Measurements from ENCODE around the gene STAT4.

Gene STAT4

DNA sequence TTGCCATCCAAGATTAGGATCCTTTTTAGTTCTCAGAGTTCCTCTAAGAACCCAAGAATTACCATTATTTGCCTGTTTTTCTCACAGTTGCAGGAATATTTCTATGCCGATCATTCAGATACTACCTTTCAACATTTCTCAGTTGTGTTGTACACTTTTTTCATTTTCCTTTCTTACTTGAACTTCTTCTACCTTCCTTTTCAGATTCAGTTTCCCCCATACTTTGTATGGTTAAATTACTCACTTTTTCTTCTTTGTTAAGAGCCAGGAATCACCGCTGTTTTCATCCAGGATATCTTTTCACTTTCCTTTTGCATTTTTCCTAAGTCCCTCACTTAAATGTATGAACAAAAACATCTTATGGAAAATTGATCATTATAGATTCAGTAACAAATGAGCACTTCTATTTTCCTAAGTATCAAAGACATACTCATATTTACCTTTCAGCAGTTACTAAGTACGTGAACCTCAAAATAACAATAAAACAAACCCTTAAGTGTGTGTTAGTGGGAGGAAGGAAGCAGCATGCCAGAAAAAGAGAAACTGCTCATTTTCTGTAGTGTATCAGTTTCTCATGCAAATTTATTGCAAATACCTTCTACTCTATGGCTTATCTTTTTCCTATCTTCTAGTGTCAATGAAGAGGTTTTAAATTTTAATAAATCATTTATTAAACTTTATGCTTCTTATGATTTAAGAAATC lies 72.5 kb downstream of the STAT4 start:
- no peak for DNase-seq

DNA sequence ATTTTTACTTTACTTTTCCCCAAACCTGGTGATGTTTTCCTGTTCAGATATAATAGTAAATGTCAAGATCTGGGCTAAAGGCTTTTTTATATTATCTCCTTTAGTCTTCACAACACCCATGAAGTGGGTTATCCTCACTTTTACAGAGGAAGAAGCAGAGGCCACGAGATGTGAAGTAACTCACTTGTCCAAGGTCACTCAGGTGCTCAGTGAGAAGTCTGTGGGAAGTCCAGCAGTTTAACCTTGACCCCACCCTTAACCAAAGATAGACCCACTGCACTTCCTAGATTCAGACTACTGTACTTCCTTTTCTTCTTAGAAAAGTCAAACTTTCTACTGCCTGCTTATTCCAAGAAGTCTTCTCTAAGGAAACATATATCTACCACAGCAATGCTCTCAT lies 80.5 kb downstream of the STAT4 start:
- DNase-seq = no peak

- no peak for DNase-seq
These were observed 81.2 kb downstream of the STAT4 start for GRCh38 chr2:191069606-191070005.

DNA sequence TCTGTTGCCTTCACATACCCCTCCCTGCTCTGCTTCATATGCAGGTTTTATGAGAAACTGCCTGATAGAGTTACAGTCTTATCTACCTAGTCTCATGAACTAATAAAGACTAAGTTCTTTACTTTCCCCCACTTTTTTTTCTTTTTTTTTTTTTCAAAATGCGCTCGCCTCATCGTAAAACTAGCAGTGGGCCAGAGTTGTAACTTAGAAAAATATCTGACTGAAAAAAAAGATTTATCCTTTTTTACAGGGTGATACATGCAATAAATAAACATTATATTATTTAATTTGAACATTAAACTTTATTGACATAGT lies 83.9 kb downstream of the STAT4 start:
- DNase-seq = no peak

DNA sequence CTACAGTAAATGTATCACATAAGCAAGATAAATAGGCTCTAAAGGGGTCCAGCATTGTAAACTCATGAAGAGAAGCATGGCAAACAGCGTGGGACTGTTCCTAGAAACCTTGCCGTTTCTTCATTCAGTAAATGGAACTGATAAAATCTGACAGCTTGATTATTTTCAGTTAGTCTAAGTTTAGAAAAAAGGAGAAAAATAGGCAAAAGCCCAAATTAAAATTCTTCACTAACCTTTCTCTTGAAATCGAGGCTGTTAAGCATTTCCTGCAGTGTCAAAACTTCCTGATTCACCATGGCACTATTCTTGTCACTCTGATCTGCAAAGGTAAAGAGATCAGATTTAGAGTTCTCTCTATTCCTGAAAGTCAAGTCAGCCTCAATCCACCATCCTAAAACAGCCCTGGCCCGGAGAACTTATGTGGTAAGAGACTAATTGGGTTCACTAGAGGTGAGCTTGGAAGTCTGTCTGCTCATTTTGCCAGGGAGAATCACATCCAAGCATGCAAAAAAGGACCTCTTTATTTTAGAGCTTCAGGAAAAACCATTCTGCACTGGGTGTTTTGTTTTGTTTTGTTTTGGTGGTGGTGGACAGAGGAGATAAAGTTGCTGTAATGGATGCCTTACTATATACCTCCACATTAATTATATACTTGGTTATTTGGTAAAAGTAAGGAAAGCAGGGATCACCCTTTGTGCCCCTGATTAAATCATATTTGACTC lies 84.4 kb downstream of the STAT4 start:
- no peak for DNase-seq

DNA sequence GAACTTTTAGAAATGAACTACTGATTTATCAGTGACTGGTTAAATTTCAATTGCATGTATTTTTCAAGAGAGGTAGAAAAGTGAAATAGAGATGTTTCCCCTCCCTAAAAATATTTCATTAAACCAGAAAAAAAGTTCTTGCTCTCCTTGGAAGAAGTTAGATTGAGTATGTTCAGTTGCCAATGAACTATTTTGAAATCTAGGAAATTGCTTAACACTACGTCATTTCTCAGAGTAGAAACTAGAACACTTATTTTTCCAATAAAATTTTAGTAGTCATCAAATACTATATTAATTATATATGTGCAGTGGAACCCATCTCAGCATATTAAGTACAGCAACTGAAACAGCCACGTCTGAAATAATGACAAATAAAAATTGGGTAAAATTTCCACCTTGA lies 85.0 kb downstream of the STAT4 start:
- DNase-seq = no peak

DNA sequence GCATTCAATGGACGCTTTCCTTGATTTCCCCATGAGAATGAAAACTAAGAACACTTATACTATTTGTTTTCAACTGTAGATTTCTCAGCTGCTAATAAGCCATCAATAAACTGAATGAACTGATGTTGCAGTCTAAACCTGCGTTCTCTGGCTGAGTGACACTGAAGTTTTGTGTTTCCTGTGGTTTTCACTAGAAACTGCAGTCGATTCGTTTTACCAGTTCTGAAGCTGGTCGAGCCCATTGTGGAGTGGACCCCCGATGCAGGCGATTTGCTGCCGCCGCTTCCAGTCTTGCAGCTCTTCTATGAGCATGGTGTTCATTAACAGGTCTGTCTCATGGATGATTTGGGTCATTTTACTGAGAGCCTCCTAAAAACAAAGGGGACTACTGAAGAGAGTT lies 86.2 kb downstream of the STAT4 start:
- no peak for DNase-seq

DNA sequence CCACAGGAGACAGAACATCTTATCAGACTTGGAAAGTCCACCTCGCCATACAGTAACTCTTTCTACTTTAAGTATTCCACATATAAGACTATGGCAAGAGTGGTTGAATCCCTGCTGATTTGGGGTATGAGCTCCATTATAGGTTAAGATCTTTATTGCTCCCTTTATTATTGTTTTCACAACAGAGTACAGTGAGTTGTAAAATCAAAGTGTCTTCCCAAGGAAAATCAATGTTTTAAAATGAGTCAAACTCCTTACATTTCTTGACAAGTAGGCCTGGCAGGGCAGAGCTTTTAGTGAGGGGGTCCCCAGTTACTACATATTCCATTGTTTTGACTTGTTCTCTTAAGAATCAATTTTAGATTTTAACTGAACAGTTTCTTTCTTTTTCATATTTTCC lies 87.2 kb downstream of the STAT4 start:
- no peak for DNase-seq

- no peak for DNase-seq
These were observed 89.3 kb downstream of the STAT4 start for GRCh38 chr2:191061381-191061980.

GRCh38 chr2:191059308-191059707 lies 91.5 kb downstream of the STAT4 start:
- DNase-seq = no peak

GRCh38 chr2:191056228-191056627 lies 94.6 kb downstream of the STAT4 start:
- no peak for DNase-seq

GRCh38 chr2:191053256-191053655 lies 97.5 kb downstream of the STAT4 start:
- no peak for DNase-seq

DNA sequence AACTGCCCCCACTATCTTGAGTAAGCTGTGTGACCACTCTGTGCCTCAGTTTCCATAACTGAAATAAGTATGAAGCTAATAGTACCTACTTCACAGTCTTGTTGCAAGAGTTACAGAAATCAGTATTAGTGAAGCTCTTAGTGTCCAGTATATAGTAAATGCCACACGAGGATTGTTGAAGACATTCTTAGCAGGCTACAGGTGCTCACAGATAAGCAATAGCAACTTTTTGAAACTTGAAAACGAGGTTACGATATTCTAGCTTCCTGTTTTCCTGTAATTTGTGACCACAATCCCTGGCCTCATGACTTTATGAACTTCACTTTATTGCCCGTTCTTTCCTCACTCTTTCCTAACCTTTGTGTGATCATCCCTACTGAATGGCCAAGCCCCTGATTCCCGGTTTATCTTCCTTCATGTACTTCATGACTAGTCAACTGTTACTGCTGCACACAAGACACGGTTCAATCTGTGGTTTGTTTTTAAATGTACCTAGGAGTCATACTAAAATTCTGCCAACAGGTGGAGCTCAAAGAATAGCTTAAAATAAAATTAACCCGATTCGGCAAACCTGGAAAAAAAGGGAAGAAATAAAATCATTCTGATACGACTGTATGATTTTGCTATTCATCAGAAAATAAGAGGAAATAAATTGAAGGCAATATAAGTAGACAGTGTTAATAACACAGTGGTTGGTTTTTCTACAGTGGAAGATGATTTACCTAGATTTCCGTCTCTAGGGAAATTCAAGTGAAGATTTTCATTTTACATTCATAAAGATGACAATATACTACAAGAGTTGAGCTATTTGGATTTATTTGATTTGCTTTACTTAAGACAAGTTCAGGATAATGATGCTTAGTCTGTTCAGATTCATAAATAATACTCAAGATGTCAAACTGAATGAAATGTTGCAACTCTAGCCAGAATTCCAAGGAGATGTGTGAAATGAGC lies 98.7 kb downstream of the STAT4 start:
- DNase-seq = peak in 1 of 14 donors; percentile 1

- DNase-seq = no peak
These were observed 99.6 kb downstream of the STAT4 start for GRCh38 chr2:191051177-191051576.

- DNase-seq = no peak
These were observed 100.2 kb downstream of the STAT4 start for GRCh38 chr2:191050640-191050987.

DNA sequence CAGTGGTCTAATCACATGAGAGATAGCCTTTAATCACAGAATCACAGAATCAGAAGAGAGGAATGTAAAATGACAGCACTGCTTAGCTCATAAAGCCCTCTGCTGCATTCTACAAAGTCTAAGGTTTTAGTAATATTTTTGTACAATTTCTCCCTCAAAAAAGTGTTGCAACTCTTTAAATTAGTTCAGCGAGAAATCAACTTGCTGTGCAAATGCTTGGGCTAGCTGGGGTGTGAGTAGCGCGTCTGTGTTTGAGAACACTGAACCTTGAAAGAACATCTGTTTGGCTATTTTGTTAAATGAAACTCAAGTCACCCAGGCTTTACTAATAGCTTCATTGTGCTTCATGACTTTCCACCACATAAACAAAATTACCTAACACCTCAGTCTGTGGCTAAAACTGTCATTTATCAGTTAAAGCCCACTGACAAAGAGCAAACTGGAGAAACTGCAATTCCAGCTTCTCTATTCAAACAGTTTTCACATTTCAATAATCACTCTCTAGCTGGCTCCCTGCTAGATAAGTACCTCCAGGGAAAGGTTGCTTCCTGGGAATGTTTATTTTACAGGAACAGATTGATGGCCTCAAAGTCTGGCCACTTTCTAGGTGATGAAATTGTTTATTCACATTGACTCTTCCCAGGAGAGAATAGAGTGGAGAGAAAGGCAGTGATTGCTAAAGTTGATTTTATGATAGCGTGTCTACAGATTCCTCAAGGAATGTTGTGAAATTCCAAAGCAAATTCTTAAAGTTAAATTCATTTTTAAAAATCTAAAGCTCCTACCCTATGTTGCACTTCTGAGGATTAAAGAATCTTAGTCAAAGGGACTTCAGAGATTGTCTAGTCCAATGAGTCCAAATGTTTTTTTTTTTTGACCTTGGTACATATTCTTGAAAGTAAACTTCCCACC lies 100.8 kb downstream of the STAT4 start:
- no peak for DNase-seq

DNA sequence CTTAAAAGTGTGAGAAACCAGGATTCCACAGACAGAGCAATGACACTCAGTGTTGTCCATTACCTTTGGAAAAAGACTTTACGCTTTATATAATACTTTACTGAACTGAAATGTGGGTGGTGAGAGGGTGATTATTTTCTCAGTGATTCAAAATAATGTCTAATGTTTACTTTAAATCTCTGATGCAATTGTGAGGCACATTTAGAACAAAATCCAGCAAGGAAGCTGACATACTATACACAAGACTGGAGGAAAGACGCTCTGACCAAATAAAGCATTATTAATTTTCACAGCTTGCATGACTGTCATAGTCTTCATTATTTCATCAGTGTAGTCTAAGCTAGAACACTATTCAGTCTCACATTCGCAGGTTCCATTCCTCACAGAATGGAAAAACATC lies 102.7 kb downstream of the STAT4 start:
- no peak for DNase-seq

- DNase-seq = no peak
These were observed 105.7 kb downstream of the STAT4 start for GRCh38 chr2:191045141-191045540.

- DNase-seq = no peak
These were observed 107.4 kb downstream of the STAT4 start for GRCh38 chr2:191043438-191043837.

DNA sequence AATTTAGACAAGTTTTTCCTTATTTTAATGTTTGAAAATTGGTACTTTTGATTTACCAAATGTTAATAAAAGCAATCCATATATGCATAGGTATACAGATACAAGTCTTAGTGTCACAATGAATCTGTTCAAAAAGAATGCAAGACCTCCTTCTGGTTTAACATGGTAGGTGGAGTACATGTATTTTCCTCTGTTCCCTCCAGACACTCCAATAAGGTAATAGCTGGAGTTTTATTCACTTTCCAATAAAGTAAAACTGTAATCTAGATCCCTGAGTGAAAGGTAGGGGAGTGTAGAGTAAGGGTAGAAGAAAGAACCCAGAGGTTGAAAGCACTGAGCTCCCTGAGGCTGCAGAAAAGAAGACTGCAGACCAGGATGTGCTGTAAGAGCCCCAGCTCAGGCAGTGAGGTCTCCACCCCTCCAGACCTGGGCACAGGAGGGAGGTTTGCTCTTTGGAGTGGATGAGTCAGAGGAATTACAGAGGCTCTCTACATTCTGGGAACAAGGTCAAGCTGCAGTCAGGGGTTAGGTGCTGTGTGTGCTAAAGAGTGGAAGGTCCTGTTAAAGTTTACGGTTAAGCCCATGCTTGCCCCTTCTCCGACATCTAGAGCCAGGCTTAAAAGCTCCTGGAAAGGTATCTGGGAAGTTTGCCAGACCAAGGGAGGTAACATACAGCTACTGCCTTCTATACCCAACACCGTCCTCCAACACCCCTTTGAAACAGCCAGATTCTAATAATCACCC lies 109.2 kb downstream of the STAT4 start:
- DNase-seq = no peak

DNA sequence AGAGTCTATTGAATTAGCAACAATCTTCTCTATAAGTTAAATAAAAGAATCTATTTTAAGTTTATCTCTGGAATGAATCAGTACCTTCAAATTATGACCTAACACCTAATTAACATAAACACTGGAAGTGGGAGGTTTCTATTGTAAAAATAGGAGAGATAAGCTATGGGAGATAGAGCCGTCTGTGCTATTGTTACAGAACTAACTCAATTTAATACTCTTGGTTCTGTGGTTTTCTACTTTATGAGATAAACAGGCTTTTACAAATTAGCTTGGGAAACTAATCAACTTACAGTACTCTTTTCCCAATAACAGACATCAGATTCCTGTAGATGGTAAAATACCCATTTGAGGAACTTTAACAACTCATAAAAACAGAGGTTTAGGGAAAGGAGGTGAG lies 111.2 kb downstream of the STAT4 start:
- DNase-seq = no peak
